ENCODE data around the gene GPR162.
A peak's percentile ranks its signal among the peaks of the same experiment; 100 is the strongest.

GPR162 gene

DNA sequence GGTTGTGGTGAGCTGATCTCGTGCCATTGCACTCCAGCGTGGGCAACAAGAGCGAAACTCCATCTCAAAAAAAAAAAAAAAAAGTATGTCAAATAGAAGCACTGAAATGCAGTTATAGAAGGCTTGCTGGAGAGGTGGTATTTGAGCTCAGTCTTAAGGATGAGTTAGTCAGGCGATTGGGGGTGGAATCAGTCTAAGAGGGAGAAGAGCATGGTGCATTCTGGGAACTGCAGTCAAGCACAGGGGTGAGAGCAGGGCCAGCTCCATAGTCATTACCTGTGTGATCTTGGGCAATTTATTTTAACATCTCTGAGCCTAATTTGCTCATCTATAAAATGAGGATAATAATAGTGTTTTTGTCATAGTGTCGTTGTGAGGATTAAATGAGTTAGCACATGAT is 13.3 kb downstream of the GPR162 start:
- no peak for DNase-seq (ENCODE audit: low read depth)

DNA sequence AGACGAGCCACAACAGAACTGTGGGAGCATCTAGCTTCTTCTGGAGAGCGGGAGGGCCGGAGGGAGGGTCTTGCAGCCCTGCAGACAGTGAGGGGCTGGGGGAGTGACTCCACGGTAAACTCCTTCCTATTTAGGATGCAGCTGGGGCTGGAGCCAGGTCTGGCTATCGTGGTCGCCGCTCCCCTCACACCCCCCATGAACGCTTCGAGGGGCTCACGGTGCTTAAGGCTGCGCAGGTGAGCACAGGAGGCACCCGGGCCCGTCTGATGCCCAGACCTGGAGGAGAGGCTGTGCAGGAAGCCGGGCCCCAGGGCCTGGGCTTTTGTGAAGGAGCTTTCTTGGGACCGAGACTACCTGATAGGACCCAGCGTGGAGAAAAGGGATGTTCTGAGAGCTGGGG is 15.2 kb downstream of the GPR162 start:
- DNase-seq (ENCODE audit: low read depth), result no peak

DNA sequence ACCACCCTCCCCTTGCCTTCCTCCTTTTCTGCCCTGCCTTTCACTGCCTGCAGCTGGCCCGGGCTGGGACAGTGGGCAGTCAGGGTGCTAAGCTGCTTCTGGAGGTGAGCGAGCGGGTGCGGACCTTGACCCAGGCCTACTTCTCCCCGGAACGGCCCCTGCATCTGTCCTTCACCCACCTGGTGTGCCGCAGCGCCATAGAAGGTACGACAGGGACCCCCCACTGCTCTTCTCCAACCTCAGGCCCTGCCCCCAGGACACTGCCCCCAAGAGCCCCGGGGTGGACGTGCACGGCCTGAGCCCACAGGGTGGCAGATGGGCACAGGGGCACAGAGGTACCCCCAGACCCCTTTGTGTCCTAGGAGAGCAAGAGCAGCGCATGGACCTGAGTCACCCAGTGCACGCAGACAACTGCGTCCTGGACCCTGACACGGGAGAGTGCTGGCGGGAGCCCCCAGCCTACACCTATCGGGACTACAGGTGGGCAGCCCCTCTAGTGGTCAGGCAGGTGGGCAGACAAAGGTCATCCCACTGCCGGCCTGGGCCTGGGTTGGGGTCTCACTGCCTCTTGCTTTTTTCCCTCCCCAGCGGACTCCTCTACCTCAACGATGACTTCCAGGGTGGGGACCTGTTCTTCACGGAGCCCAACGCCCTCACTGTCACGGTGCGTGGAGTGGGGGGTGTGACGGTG is 15.9 kb downstream of the GPR162 start:
- no peak for DNase-seq (ENCODE audit: low read depth)

DNA sequence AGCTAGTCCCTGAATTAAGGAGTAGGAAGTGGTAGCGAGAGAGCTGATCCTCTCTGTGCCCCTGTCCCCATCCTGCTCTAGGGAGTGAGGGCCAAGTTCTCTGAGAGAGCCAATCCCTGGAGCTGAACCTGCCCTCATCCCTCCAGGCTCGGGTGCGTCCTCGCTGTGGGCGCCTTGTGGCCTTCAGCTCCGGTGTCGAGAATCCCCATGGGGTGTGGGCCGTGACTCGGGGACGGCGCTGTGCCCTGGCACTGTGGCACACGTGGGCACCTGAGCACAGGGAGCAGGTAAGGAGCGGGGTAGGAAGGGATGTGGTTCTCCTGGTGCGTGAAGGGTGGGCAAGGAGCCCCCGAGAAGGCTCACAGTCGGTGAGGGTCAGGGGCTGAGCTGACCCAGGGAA is 17.2 kb downstream of the GPR162 start:
- no peak for DNase-seq (ENCODE audit: low read depth)

DNA sequence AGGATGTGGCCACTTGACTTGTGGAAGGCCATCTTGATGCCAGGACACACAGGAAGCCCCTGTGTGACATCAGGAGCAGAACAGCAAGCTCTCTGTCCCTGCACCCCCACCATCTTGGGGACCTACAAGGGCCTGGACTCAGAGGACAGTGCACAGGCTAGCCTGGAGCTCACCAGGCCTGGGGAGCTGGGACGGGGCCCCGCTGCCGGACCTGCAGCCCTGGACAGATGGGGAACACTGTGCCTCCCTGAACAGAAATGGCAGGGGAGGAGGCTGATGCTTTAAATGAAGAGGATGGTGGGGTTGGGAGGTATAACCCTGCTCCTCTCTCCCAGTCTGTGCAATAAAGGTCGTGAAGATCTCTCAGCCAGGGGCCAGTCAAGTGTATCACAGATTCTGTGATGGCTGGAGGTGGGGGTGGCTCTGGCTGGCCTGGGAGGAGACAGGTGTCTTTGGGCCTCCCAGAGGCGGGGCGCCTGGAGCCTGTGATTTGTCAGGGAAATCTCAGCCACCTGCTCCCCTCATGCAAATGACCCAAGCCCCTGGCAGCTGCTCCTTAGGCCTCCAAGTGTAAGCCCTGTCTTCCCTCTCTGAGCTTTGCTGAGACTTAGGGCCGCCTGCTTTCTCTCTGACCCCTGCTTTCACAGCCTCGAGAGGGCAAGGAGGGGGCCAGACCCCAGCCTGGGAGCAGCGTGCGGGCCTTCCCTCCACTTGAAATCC is 18.0 kb downstream of the GPR162 start:
- no peak for DNase-seq (ENCODE audit: low read depth)

DNA sequence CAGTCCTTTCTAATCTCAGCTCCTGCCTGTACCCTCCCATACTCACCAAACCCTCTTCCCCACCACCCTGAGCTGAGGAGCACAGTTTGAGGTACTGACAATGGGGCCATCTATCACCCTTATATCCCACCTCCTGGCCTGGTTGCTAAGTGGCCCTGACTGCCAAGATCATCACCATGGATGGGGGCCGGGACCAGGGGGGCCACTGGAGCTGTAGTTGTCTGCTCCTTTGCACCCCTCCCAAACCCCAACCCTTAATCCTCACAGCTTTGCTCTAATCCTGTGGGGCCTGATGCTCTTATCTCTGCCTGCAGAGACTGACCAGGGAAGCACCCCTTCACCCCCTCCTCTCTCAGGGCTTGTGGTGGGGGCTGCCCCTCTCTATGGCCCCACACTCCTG is 18.7 kb downstream of the GPR162 start:
- DNase-seq (ENCODE audit: low read depth), result no peak

DNA sequence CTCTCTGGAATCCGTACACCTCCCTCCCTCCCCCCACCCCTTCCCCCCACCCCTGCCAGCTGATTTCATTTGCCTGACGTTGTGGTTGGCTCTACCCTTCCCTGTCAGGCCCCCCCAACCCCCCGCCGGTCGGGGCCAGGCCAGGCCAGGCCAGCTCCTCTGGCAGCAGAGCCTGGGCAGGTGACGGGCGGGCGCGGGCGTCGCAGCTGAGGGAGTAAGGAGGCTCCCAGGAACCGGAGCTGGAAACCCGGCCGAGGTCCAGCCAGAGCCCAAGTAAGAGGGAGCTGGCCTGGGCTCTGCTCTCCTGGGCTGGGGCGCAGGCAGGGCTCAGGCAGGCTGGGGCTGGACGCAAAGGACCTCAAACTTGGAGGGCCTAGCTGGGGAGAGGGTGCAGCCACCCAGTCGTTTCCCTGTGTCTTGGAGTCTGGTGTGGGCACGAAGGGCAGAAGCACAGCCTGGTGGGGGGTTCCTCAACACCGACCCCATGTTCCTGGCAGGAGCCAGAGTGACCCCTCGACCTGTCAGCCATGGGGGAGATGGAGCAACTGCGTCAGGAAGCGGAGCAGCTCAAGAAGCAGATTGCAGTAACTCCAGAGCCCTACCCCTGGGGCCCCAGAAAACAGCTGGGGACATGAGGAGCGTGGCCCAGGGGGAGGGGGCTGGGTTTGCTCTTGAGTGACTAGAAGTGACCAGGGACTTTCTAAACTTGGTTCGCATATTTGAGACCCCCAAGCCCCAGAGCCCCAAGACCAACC is 19.3 kb downstream of the GPR162 start, which contains the start of gene GNB3:
Gene GNB3 (plus strand): TSS at position 165 of the 755 bp plus-strand sequence. CDS start 363 bp downstream, at position 528.
- no peak for DNase-seq (ENCODE audit: low read depth)

DNA sequence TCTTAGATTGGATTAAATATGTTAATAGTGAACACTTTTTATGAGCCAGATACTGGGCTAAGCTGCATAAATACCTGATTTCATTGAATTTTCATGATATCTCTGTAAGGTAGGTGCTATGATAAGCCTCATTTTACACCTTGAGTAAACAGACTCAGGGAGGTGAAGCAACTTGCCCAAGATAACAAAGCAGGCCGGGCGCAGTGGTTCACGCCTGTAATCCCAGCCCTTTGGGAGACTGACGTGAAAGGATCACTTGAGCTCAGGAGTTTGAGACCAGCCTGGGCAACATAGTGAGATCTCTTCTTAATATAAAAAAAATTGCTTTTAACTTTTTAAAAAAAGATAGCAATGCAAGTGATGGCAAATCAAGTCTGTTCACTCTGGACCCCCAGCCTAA is 20.5 kb downstream of the GPR162 start:
- no peak for DNase-seq (ENCODE audit: low read depth)

DNA sequence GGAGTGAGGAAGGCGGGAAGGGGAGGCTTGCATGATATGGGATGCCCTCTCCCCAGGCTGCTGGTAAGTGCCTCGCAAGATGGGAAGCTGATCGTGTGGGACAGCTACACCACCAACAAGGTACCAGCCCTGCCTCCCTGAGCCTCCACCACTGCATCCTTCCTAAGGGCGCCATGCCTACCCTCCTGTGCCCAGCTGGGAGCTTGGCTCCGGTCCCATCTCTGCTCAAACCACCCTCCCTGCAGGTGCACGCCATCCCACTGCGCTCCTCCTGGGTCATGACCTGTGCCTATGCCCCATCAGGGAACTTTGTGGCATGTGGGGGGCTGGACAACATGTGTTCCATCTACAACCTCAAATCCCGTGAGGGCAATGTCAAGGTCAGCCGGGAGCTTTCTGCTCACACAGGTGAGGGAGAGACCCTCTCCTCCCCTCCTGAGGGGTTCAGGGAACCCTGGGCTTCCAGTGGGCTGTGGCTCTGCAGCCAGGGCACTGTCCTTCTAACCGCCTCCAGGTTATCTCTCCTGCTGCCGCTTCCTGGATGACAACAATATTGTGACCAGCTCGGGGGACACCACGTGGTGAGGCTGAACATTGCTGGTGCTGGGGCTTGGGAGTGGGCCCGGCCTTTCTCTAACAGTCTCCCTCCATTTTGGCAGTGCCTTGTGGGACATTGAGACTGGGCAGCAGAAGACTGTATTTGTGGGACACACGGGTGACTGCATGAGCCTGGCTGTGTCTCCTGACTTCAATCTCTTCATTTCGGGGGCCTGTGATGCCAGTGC is 21.7 kb downstream of the GPR162 start:
- no peak for DNase-seq (ENCODE audit: low read depth)

DNA sequence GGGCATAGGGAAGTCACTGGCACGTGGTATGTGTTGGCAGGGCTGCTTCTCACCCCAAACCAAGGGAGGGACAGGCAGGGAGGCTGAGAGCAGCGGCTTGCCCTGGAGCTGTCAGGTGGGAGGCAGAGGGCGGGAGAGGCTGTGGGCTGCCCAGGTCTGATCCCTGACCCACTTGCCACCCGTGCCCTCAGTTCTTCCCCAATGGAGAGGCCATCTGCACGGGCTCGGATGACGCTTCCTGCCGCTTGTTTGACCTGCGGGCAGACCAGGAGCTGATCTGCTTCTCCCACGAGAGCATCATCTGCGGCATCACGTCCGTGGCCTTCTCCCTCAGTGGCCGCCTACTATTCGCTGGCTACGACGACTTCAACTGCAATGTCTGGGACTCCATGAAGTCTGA is 23.8 kb downstream of the GPR162 start:
- DNase-seq (ENCODE audit: low read depth), result no peak

DNA sequence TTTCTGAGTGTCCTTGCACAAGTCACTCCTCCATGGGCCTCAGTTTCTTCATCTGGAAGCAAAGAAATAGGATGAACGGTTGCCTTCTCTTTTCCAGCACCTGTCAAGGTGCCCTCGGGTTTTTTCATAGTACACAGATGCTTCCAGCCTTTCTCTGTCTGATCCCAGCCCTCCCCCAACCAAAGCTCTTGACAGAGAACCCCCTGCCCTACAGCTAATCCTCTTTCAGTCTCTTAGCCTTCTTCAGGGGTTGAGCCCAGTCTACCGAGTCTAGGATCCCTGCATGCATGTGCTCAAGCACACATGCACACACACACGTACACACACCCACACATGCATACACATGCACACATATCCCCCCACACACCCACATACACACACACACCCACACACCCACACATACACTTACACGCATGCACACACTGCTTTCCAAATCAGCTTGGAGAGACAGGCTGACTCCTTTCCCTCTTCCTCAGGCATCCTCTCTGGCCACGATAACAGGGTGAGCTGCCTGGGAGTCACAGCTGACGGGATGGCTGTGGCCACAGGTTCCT is 24.8 kb downstream of the GPR162 start:
- DNase-seq (ENCODE audit: low read depth), result no peak

DNA sequence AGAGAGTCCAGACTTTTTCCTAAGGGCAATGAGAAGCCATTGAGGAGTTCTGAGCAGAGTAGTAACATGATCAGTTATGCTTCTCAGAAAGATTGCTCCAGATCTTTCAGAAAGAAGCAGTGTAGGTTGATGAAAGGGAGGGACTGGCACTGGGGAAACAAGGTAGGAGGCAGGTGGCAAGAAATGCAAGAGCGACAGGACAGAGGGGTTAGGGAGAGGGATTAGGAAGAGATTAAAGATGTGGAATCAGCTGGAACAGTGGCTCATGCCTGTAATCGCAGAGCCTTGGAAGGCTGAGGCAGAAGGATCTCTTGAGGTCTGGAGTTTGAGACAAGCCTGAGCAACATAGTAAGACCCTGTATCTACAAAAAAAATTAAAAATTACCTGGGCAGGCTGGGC is 26.1 kb downstream of the GPR162 start:
- no peak for DNase-seq (ENCODE audit: low read depth)

DNA sequence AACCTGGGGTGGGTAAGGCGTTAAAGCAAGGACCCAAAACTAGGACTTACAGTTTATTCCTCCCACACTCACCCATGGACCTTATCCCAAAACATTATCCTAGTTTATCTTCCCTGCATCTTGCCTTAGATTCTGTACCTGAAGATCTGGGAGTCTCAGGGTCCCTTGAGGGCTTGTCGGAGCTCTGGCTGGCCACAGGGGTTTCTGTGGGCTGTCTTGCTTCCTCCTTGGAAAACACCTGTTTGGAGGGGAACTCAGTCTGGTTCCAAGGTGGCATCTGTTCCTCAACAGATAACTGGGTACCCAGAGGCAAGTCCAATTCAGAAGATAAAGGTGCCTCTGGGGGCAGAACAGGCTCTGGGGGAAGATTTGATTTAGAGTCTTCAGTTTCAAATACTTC is 27.8 kb downstream of the GPR162 start:
- no peak for DNase-seq (ENCODE audit: low read depth)

DNA sequence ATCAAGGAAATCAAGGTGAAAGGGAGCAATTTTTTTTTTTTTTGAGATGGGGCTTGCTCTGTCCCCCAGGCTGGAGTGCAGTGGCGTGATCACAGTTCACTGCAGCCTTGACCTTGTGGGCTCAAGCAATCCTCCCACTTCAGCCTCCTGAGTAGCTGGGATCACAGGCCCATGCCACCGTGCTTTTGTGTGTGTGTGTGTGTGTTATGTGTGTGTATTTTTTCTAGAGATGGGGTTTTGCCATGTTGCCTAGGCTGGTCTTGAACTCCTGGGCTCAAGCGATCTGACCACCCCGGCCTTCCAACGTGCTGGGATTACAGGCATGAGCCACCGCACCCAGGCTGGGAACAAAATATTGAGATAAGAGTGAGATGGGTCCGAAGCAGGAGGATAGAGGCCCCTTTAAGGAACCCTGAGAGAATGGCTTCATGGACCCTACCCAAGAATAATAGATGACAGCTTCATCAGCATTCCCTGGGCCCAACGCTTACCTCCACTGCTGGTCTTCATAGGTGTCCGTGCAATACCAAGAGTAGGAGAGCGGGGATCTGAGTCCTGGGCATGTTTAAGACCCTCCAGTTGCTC is 28.4 kb downstream of the GPR162 start:
- no peak for DNase-seq (ENCODE audit: low read depth)

DNA sequence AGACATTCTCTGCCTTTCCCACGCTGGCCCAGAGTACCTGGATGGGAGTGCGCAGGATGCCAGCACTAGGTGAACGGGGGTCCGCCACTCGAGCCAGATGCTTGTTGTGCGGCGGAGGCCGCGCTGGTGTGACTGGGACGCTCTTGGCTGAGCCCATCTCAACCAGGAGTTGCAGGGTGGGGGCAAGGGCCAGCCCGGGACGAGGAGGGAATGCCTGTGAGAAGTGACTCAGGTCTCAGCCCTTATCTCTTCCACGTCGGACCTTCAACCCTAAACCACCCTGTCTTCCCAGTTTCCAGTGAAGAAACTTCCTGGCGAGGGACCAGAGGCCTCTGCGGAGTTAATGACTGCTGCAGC is 29.2 kb downstream of the GPR162 start:
- DNase-seq (ENCODE audit: low read depth), result no peak

DNA sequence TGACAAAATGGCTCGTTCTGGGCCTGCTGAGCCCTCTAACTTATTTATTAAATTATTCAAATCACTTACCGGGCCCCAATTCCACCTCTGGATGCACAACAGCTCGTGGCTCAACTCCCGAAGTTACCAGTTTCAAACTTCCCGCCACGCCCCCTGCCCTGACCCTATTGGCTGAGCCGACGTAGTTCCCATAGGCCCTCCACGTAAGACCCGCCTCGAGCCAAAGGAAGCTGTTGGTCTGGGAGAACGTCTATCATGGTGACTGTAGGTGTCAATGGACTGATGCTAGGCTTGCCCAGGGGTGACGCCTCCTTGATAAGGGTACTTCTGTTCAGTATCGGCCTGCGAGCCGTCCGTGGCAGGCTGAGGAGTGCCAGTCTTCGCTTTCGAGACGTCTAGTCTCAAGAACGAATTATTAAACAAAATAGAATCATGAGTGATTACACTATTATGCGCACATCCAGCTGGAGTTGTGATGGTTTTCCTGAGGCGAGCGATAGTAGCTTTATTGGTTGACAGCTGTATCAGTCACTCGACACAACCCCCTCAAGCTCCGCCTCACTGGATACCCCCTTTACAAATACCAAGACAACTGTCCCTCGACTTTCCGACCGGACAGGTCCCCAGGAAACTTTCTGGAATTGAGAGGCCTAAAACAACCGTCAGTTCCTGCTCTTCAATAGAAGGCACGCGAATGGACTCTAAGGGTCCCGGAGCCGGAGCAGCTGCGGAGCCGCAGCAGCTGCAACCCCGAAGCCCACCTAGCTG is 29.7 kb downstream of the GPR162 start, which contains the start of gene CDCA3:
Gene CDCA3 (minus strand): TSS at position 134 of the 768 bp plus-strand sequence. CDS start 334 bp downstream, outside the sequence.
- peak; percentile 97 for DNase-seq (ENCODE audit: low read depth)

DNA sequence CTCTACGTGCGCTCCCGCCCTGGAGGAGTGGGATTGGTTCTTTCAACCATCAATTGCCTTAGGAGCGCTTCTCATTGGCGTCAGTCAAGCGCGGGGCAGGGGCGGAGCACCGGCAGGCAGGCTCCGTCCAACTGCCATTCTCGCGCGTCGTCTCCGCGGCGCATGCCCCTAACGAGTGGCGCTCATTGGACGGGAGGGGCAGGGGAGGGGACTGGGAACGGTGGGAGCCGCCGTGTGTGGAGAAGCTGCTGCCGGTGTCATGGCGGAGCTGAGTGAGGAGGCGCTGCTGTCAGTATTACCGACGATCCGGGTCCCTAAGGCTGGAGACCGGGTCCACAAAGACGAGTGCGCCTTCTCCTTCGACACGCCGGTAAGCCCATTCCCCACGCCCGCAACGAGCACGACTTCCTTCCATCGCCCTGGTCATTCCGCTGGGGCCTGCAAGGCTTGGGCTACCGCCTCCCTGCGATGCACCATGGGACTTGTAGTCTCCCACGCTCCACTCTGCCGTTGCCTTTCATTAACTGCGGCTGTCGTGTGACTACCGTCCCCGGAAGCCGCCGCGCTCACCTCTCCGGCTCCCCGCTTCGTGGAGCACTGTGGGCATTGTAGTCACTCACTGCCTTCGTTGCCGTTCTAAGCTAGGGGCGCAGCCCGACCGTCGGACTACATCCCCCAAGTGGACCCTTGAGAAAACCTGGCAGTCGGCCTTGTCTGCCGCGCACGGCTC is 30.5 kb downstream of the GPR162 start, which contains the start of gene USP5:
Gene USP5 (plus strand): TSS at position 230 of the 730 bp plus-strand sequence. CDS start 30 bp downstream, at position 260.
- peak; percentile 98 for DNase-seq (ENCODE audit: low read depth)

DNA sequence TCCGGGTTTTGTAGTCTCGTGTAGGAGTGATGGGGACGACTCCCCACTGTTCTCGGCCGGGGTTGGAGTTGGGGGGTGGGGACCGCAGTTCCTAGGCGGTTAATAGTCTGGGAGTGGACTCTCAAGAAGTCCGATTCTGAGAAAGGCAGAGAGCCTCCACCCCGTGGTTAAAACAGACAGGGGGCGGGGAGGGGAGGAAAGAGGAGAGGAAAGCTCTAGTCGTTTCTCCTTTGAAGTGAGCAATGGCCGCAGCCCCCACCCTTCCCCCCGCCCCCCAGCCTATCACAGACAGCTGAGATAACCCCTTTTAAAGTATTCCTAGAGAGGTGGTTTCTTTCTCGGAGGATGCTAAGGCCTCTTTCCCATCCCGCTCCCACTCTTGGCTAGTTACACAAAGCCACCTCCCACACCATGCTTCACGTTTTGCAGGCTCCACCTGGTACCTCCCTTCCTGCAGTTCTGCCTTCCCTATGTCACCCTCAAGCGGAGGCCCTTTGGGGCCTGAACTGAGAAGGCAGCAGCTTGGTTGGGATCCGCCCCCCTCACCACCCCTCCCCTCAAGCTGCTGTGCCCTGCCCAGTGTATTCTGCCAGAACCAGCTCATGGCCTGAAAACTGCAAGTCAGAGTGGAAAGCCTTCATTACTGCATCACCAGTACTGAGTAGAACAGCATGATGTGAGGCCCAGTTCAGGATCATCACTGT is 31.2 kb downstream of the GPR162 start:
- no peak for DNase-seq (ENCODE audit: low read depth)

DNA sequence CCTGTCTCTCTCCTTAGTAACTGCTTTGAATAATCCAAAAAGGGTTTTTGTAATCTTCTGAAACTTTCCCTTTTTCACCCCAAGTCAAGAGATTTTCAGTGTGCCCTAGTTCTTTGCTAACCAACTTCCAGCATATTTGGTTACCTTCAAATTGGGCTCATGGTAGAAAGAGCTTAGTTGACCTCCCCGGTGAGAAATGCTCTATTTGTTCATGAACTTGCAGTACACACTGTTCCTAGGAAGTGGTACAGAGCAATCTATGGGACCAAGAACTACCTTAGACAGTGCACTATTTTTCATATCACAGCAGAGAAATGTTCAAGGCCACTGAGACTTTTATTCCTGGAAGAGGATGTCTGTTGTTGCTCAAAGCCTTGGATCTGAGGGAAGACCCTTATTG is 32.0 kb downstream of the GPR162 start:
- no peak for DNase-seq (ENCODE audit: low read depth)
